DMS79 (cell line): ENCODE results near the gene ICAM4.

ENCODE experiments used
- DNase-seq: peaks from one replicate; lab custom pipeline; 2025; lab: John Stamatoyannopoulos, UW

ICAM4 gene

DNA sequence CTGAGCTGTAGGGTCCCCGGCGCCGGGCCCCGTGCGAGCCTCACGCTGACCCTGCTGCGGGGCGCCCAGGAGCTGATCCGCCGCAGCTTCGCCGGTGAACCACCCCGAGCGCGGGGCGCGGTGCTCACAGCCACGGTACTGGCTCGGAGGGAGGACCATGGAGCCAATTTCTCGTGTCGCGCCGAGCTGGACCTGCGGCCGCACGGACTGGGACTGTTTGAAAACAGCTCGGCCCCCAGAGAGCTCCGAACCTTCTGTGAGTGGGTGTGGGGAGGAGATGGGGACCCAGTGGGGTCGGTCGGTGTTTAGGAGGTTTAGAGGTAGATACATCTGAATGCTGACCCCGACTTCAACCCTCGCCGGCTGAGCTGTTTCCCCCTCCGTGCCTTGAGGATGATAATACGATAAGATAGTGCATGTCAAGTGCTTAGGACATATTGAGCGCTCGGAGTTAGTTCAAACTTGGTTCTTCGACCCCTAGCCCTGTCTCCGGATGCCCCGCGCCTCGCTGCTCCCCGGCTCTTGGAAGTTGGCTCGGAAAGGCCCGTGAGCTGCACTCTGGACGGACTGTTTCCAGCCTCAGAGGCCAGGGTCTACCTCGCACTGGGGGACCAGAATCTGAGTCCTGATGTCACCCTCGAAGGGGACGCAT, 4.9 kb downstream of the ICAM4 start:
- no peak for DNase-seq

DNA sequence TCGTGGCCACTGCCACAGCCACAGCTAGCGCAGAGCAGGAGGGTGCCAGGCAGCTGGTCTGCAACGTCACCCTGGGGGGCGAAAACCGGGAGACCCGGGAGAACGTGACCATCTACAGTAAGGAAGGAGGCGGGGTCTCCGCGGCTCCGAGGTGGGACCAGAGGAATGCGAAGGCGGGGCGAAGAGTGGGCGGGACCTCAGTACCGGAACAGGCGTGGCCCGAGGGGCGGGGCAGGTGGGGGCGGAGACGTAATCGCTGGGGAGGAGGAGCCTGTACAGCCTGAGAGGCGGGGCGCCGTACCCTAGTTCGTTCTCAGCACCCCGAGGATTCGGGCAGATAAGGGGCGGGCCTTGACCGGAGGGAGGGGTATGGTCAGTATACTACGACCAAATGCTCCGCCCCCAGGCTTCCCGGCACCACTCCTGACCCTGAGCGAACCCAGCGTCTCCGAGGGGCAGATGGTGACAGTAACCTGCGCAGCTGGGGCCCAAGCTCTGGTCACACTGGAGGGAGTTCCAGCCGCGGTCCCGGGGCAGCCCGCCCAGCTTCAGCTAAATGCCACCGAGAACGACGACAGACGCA, 5.5 kb downstream of the ICAM4 start:
- DNase-seq, result no peak

GRCh38 chr19:10292789-10293636, 6.3 kb downstream of the ICAM4 start:
- no peak for DNase-seq

- DNase-seq, result no peak
Observed at GRCh38 chr19:10293637-10294367, 7.0 kb downstream of the ICAM4 start.

DNA sequence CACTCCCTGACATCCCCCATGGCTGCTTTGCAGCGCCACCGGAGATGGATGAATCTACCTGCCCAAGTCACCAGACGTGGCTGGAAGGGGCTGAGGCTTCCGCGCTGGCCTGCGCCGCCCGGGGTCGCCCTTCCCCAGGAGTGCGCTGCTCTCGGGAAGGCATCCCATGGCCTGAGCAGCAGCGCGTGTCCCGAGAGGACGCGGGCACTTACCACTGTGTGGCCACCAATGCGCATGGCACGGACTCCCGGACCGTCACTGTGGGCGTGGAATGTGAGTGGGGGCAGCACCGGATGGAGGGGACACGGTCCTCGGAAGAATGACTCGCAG, 7.6 kb downstream of the ICAM4 start:
- DNase-seq, result no peak

DNA sequence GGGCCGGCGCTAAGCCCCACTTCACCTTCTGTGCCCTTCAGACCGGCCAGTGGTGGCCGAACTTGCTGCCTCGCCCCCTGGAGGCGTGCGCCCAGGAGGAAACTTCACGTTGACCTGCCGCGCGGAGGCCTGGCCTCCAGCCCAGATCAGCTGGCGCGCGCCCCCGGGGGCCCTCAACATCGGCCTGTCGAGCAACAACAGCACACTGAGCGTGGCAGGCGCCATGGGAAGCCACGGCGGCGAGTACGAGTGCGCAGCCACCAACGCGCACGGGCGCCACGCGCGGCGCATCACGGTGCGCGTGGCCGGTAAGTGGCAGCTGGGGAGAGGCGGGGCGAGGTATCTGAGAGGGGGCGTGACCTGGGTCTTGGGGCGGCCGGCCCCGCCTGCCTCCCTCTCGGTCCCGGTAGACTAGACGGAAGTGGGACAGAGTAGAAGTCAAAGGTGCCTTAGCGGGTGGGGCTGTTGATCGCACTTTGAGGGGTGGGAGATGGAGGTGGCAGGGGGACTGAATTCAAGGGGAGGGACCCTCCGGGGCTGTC, 8.6 kb downstream of the ICAM4 start:
- no peak for DNase-seq

- no peak for DNase-seq
Observed at GRCh38 chr19:10295847-10296591, 9.3 kb downstream of the ICAM4 start.

DNA sequence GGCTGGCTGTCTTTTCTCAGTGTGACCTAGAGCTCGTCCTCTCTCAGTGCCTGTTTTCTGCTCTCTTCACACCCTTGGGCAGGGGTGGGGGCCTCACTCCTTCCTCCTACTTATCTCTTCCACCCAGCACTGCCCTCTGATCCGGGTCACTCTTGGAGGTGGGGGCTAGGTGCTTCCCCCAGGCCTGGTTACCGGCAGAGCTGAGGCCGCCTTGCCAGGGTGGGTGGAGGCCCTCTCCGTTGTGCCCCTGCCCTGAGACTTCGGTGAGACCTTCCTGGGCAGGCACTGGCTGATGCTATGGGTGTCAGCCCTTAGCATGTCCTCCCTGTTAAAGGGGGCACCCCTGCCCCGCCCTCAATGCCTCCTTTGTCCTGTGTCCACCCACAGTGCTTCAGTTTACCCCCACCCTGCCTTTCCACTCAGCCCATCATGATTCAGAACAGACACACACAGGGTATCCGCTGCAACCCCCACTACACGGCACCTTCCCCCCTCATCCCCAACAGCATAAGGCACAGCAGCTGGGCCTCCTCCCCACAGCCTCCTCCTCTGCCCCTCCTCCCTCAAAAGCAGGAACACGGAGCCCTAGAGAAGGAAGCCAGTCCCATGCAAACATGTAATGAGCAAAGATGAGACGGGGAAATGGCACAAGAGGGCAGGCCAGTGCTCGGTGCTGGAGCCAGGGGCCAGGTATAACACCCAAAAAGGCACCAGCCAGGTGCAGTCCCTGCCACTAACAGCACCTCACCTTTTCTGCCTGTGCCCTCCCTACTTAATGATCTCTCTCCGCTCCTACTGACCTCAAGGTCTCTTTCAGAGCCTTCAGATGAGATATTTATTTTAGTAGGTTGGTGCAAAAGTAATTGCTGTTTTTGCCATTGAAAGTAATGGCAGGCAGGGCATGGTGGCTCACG, 13.0 kb downstream of the ICAM4 start:
- no peak for DNase-seq

DNA sequence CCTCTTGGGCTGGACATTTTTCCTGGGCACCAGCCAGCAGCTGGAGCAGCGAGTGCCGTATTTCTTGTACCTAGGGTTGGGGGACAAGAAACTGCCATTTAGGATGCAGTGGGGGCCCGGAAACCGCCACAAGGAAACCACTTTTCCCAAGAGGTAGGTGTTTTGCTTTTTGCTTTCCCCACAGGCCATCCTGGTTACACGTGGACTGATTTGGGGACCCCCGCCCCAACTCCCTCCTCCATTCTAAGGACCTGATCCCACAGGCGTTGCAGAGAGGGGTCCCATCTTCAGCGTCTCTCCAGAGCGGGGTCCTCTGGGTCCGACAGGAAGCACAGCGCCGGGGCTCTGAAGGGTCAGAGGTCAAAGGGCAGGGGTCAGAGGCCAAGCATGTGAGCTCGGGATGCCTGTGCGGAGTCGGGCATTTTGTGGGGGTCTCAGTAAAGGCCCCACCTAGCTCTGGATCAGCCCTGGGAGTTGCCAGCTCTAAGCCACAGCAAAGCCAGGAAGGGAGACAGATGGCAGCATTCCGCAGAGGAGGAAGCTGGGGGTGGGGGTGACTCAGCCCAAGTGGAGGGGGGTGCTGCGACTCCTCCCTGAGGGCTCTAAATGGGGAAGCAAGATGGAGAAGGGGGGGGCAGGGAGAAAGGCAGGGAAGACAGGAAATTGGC, 18.5 kb downstream of the ICAM4 start:
- no peak for DNase-seq

DNA sequence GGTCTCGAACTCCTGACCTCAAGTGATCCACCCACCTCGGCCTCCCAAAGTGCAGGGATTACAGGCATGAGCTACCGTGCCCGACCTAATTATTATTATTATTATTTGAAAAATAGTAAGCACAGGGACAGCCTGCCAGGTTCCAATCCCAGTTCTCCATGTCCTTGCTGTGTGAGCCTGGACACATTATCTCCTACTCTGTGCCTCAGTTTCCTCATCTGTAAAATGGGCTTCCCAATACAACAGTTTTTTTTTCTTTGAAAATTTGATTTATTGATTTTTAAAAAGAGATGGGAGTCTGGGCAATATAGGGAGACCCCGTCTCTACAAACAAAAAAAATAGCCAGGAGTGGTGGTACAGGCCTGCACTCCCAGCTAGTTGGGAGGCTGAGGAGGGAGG, 19.6 kb downstream of the ICAM4 start:
- DNase-seq, result no peak

GRCh38 chr19:10309423-10309822, 22.7 kb downstream of the ICAM4 start, which contains the start of gene ZGLP1:
Gene ZGLP1, minus strand, starts transcription at chr19:10309815.
- DNase-seq, result no peak

GRCh38 chr19:10315335-10316214, 28.8 kb downstream of the ICAM4 start, which contains the start of gene FDX2:
Gene FDX2, minus strand, starts transcription at chr19:10316015. Its CDS starts 19 bp downstream, at chr19:10315996.
- peak; percentile 94 for DNase-seq

GRCh38 chr19:10316229-10317044, 29.7 kb downstream of the ICAM4 start:
- no peak for DNase-seq

- no peak for DNase-seq
Observed at GRCh38 chr19:10317045-10317856, 30.5 kb downstream of the ICAM4 start.

DNA sequence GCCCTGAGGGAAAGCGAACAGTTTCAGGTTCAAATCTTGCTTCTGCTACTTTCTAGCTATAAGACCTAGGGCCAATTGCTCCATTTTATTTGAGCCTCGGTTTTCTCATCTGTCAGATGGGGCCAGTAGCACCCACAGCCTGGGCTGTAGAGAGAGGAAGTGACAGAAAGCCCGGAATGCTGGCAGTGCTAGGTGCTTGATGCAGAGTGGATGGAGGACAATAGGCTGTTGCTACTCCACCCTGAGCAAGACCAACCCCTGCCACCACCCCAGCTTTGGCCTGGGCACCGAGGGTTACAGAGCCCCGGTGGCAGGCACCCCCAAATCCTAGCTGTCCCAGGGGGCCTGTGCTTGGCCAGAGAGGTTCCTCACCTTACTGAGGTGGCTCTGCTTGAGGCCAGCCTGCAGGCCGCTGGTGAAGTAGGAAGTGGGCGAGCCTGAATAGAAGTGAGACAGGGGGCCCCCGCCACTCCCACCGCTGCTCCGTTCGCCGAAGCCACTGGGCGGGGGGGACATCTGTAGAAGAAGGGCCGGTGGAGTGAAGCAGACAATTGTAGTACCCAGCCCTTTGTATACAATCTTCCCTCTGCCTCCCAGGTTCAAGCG, 31.2 kb downstream of the ICAM4 start:
- DNase-seq, result no peak

DNA sequence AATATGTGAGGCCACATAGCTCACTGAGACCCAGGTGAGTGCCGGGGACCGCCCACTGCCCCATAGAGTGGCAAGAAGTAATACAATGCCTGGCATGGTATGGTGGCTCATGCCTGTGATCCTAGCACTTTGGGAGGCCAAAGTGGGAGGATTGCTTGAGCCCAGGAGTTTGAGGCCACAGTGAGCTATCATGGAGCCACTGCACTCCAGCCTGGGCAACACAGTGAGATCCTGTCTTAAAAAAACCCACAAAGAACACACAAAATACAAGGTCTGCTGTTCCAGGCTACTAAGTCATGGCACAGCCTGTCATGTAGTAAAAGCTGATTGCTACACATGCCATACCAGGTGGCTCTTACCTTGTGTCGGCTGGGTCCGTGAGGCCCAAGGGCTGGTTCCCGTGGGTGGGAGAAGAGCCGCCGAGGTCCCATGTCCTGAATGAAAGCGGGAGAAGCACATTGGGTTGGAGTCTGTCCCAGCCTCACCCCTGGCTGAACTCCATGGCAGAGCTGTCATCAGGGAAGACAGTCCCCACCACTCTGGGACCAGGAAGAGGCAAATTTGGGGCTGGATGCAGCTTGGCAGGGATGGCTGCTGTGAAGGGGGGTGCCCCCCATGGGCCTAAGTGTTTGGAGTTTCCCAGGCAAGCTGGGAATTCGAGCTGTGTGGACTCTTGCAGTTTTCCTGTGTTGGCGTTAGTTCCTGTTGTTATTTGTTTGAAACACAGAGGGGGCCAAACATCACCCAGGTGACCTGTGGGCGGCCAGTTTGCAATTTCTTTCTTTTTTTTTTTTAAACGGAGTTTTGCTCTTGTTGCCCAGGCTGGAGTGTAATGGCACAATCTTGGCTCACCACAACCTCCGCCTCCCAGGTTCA, 32.3 kb downstream of the ICAM4 start:
- DNase-seq, result no peak
